ENCODE results near the gene AGBL4. TPM values are rescaled to one million over a fixed set of nuclear protein-coding genes. Genes with fewer than 3 reads are reported as not detected.

Gene AGBL4
- total RNA-seq, 6 experiments from 2014 or later, result not detected

GRCh38 chr1:49098866-49099265 is 924.9 kb downstream of the AGBL4 start:
- no peak overlapping the region for H3K27ac Mint-ChIP-seq
- H3K9me3 Mint-ChIP-seq, result peaks cover 31% of the 10 kb centered on the region
- no peaks in the 10 kb centered on the region for H3K4me1 Mint-ChIP-seq (ENCODE audit: low read depth)
- H3K27me3 Mint-ChIP-seq (ENCODE audit: insufficient read depth), result no peaks in the 10 kb centered on the region
- DNase-seq, result no peak
- no peak for TF ChIP-seq CTCF (IDR thresholded peaks at IDR 0.05)
- peaks cover 5% of the 10 kb centered on the region; the same call in 1 of the 2 replicates for H3K36me3 Mint-ChIP-seq (ENCODE audit: low read depth)
- no peak overlapping the region for H3K4me3 Mint-ChIP-seq

GRCh38 chr1:49086327-49086726 is 937.4 kb downstream of the AGBL4 start:
- H3K27me3 Mint-ChIP-seq (ENCODE audit: insufficient read depth), result no peaks in the 10 kb centered on the region; the same call in 1 of the 2 replicates
- no peaks in the 10 kb centered on the region; the same call in 1 of the 2 replicates for H3K36me3 Mint-ChIP-seq (ENCODE audit: low read depth)
- no peaks in the 10 kb centered on the region for H3K4me1 Mint-ChIP-seq (ENCODE audit: low read depth)
- no peak for DNase-seq
- TF ChIP-seq CTCF (IDR thresholded peaks at IDR 0.05), result no peak
- no peak overlapping the region for H3K4me3 Mint-ChIP-seq
- H3K27ac Mint-ChIP-seq, result no peak overlapping the region
- H3K9me3 Mint-ChIP-seq, result peaks cover 68% of the 10 kb centered on the region

- Mint-ChIP-seq H3K9me3 (peaks cover 67% of the 10 kb centered on the region), H3K27ac (no peak overlapping the region), H3K27me3 (ENCODE audit: insufficient read depth) (no peaks in the 10 kb centered on the region; the same call in 1 of the 2 replicates), H3K4me1 (ENCODE audit: low read depth) (no peaks in the 10 kb centered on the region), H3K4me3 (no peak overlapping the region), H3K36me3 (ENCODE audit: low read depth) (no peaks in the 10 kb centered on the region; the same call in 1 of the 2 replicates)
- no peak for DNase-seq
- no peak for TF ChIP-seq CTCF (IDR thresholded peaks at IDR 0.05)
Observed at GRCh38 chr1:49085079-49085478, 938.7 kb downstream of the AGBL4 start.

GRCh38 chr1:49060766-49061165 is 963.0 kb downstream of the AGBL4 start:
- H3K4me1 Mint-ChIP-seq (ENCODE audit: low read depth), result no peaks in the 10 kb centered on the region
- no peaks in the 10 kb centered on the region for H3K27me3 Mint-ChIP-seq (ENCODE audit: insufficient read depth)
- H3K4me3 Mint-ChIP-seq, result no peak overlapping the region
- no peak for TF ChIP-seq CTCF (IDR thresholded peaks at IDR 0.05)
- no peak for DNase-seq
- H3K27ac Mint-ChIP-seq, result no peak overlapping the region
- H3K9me3 Mint-ChIP-seq, result peaks cover 53% of the 10 kb centered on the region
- no peaks in the 10 kb centered on the region; the same call in 1 of the 2 replicates for H3K36me3 Mint-ChIP-seq (ENCODE audit: low read depth)

- Mint-ChIP-seq H3K27ac (no peak overlapping the region), H3K9me3 (peaks cover 48% of the 10 kb centered on the region), H3K36me3 (ENCODE audit: low read depth) (no peaks in the 10 kb centered on the region; the same call in 1 of the 2 replicates), H3K4me3 (no peak overlapping the region), H3K27me3 (ENCODE audit: insufficient read depth) (no peaks in the 10 kb centered on the region), H3K4me1 (ENCODE audit: low read depth) (no peaks in the 10 kb centered on the region)
- no peak for DNase-seq
- no peak for TF ChIP-seq CTCF (IDR thresholded peaks at IDR 0.05)
Observed at GRCh38 chr1:49059087-49059486, 964.7 kb downstream of the AGBL4 start.

- no peak for DNase-seq
- Mint-ChIP-seq H3K27me3 (ENCODE audit: insufficient read depth) (no peaks in the 10 kb centered on the region; the same call in 1 of the 2 replicates), H3K9me3 (peaks cover 44% of the 10 kb centered on the region), H3K27ac (no peak overlapping the region), H3K4me3 (no peak overlapping the region), H3K4me1 (ENCODE audit: low read depth) (no peaks in the 10 kb centered on the region), H3K36me3 (ENCODE audit: low read depth) (no peaks in the 10 kb centered on the region)
- no peak for TF ChIP-seq CTCF (IDR thresholded peaks at IDR 0.05)
Observed at GRCh38 chr1:49052102-49052501, 971.7 kb downstream of the AGBL4 start.
